ENCODE data around the gene PTPA. TPM values are rescaled to one million over a fixed set of nuclear protein-coding genes. Genes with fewer than 3 reads are reported as not detected.

PTPA gene
- total and polyA plus RNA-seq, 10 of the 15 experiments (the other 5 are each of a cell fraction or from before 2014, with no cell fraction given): 1.6 to 111 (median 55.1) TPM

DNA sequence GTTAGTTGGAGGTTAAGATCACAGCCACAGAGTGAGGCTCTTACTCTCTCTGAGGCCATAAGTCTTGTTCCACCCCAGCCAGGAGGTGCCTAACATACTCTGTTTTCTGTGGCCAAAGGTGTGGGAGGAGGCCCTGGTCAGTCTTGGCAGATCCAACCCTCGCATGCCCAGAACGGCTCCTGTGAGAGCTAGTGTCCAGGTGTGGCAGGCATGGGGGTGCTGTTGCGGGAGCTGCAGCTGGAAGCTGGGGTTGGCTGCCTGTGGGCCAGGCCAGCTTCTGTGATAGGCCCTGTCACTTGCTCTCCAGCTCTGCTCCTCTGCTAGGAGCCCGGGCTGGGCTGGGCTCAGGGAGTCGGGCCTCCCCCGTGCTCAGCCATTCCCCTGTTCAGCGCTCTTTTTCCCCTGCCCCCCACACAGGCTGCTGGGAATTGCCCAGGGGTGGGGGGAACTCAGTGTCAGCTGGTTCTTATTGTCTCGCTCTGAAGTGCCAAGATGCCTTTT, 35.3 kb downstream of the PTPA start (continued):
- TF ChIP-seq, protein P1, sequence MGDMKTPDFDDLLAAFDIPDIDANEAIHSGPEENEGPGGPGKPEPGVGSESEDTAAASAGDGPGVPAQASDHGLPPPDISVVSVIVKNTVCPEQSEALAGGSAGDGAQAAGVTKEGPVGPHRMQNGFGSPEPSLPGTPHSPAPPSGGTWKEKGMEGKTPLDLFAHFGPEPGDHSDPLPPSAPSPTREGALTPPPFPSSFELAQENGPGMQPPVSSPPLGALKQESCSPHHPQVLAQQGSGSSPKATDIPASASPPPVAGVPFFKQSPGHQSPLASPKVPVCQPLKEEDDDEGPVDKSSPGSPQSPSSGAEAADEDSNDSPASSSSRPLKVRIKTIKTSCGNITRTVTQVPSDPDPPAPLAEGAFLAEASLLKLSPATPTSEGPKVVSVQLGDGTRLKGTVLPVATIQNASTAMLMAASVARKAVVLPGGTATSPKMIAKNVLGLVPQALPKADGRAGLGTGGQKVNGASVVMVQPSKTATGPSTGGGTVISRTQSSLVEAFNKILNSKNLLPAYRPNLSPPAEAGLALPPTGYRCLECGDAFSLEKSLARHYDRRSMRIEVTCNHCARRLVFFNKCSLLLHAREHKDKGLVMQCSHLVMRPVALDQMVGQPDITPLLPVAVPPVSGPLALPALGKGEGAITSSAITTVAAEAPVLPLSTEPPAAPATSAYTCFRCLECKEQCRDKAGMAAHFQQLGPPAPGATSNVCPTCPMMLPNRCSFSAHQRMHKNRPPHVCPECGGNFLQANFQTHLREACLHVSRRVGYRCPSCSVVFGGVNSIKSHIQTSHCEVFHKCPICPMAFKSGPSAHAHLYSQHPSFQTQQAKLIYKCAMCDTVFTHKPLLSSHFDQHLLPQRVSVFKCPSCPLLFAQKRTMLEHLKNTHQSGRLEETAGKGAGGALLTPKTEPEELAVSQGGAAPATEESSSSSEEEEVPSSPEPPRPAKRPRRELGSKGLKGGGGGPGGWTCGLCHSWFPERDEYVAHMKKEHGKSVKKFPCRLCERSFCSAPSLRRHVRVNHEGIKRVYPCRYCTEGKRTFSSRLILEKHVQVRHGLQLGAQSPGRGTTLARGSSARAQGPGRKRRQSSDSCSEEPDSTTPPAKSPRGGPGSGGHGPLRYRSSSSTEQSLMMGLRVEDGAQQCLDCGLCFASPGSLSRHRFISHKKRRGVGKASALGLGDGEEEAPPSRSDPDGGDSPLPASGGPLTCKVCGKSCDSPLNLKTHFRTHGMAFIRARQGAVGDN (IDR thresholded peaks at IDR 0.05): no peak
- TF ChIP-seq IKZF1 (conservative IDR thresholded peaks at IDR 0.05) (no peak), SREBF1 (IDR thresholded peaks at IDR 0.05; ENCODE audit: low read length) (no peak), TCF7 (IDR thresholded peaks at IDR 0.05; ENCODE audit: borderline replicate concordance) (no peak), KLF5 (IDR thresholded peaks at IDR 0.05; ENCODE audit: partially characterized antibody) (no peak), POU2F2 (IDR thresholded peaks at IDR 0.05; ENCODE audit: borderline replicate concordance, low read depth, low read length) (no peak), RBBP5 (conservative IDR thresholded peaks at IDR 0.05) (no peak), ZNF207 (IDR thresholded peaks at IDR 0.05; ENCODE audit: borderline replicate concordance) (no peak), ETV6 (conservative IDR thresholded peaks at IDR 0.05 in 1 of 2, IDR thresholded peaks at IDR 0.05 in 1 of 2; ENCODE audit: borderline replicate concordance in 1 of 2, low read depth in 1 of 2) (no peak)
- TF ChIP-seq, protein P2, sequence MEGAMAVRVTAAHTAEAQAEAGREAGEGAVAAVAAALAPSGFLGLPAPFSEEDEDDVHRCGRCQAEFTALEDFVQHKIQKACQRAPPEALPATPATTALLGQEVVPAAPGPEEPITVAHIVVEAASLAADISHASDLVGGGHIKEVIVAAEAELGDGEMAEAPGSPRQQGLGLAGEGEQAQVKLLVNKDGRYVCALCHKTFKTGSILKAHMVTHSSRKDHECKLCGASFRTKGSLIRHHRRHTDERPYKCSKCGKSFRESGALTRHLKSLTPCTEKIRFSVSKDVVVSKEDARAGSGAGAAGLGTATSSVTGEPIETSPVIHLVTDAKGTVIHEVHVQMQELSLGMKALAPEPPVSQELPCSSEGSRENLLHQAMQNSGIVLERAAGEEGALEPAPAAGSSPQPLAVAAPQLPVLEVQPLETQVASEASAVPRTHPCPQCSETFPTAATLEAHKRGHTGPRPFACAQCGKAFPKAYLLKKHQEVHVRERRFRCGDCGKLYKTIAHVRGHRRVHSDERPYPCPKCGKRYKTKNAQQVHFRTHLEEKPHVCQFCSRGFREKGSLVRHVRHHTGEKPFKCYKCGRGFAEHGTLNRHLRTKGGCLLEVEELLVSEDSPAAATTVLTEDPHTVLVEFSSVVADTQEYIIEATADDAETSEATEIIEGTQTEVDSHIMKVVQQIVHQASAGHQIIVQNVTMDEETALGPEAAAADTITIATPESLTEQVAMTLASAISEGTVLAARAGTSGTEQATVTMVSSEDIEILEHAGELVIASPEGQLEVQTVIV (IDR thresholded peaks at IDR 0.05; ENCODE audit: borderline replicate concordance, partially characterized antibody): no peak
- TF ChIP-seq, protein P3, sequence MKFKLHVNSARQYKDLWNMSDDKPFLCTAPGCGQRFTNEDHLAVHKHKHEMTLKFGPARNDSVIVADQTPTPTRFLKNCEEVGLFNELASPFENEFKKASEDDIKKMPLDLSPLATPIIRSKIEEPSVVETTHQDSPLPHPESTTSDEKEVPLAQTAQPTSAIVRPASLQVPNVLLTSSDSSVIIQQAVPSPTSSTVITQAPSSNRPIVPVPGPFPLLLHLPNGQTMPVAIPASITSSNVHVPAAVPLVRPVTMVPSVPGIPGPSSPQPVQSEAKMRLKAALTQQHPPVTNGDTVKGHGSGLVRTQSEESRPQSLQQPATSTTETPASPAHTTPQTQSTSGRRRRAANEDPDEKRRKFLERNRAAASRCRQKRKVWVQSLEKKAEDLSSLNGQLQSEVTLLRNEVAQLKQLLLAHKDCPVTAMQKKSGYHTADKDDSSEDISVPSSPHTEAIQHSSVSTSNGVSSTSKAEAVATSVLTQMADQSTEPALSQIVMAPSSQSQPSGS (IDR thresholded peaks at IDR 0.05; ENCODE audit: low read length): no peak
